Measurements from ENCODE around the gene MPZL1.

DNA sequence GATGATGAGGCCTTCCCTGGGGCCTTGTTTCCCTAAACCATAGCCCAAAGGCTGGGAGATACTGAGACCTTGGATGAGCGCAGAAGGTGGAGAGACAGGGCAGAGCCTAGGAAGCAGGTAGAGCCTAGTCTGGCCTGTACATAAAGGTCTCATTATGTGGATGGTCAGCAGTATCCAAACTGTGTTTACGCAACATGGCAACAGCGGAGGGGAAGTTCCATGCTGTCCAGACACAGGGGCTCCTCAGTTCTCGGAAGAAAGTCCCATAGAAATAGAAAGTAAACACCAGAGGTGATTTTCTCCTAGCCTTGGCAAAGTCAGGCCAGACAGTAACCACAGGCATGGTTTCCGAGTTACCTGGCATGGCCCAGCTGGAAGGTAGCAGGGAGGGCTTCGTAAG, 42.1 kb upstream of the MPZL1 start:
- TF ChIP-seq, protein P1, sequence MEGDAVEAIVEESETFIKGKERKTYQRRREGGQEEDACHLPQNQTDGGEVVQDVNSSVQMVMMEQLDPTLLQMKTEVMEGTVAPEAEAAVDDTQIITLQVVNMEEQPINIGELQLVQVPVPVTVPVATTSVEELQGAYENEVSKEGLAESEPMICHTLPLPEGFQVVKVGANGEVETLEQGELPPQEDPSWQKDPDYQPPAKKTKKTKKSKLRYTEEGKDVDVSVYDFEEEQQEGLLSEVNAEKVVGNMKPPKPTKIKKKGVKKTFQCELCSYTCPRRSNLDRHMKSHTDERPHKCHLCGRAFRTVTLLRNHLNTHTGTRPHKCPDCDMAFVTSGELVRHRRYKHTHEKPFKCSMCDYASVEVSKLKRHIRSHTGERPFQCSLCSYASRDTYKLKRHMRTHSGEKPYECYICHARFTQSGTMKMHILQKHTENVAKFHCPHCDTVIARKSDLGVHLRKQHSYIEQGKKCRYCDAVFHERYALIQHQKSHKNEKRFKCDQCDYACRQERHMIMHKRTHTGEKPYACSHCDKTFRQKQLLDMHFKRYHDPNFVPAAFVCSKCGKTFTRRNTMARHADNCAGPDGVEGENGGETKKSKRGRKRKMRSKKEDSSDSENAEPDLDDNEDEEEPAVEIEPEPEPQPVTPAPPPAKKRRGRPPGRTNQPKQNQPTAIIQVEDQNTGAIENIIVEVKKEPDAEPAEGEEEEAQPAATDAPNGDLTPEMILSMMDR (IDR thresholded peaks at IDR 0.05; ENCODE audit: low read depth, low read length, poor library complexity, severe bottlenecking) = no peak
- TF ChIP-seq EZH2phosphoT487 (IDR thresholded peaks at IDR 0.05; ENCODE audit: borderline replicate concordance, low read length) = no peak

All from DOHH2 (cell line).